NCI-H1092 (cell line): ENCODE results near the gene VAC14.
"Not testable (repeated sequence)": the region's sequence is repeated elsewhere in the genome, so short reads cannot be mapped to it uniquely, and the experiment has no call there.

Experiments
- DNase-seq: peaks from one replicate; lab custom pipeline; 2025; lab: John Stamatoyannopoulos, UW

The VAC14 gene

GRCh38 chr16:70679671-70680494 is 121.1 kb downstream of the VAC14 start:
- no peak for DNase-seq

DNA sequence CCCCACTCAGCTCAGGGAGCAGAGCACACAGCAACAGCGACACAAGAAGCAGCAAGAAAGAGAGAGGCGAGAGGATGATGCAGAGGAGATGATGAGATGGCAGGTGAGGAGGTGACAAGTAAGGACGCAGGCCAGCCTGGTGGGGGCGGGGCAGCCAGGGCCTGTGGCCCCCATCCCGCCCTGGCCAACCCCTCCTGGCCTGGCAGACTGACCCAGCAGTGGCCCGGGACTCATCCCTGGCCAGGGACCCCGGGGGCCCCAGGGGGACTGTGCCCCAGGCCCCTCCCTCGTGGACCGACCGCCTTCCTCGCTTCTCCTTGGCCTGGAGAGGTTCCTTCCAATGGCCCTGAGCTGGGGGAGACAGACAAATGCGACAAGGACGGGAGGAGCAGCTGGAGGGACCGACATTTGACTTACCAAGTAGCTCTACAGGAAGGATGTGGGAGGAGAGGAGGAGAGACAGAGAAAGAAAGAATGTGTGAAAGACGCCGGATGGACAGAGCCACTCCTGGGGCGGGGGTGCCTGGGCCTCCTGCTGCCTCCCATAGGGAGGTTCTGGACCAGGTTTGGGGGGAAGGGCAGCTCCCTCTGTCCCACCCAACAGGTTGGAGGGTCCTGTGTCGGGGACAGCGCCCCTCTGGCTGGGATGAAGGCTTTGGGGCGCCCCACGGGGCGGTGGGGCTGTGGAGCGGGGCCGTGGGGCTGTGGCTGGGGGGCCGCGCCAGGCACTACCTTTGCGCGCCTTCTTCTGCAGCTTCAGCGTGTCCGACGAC is 121.9 kb downstream of the VAC14 start:
- DNase-seq = no peak

DNA sequence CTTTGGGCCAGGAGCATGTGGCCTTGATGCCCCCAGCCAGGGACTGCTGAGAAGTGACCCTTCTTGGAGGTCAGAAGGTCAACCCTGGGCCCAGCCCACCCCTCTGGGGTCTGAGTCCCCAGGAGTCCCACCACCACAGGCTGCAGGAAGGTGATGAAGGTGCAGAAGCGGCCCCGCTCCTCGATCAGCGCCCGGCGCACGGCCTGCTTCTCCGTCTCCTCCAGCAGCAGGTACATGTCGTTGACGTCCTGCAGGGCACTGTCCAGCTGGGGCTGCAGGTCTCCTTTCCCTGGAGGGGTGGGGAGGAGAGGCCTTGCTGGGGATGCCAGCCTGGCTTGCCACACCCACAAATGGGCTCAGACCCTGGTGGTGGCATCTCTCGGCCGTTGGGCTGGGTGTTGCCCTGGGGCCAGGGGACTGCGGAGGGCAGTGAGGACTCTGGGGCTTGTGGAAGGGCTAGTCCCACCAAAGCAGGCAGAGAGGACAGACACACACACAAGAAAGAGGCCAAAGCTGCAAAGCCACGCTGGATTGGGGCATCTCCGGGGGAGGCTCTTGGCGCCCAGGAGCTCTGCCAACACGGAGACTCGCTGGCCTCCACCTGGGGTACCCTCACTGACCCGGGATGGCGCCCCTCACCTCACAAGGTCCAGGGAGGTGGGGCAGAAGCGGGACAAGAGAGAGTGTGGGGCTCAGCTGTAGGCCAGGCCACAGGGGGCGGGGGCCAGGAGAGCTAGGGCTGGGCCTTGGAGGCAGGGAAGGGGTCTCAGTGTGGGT is 122.6 kb downstream of the VAC14 start:
- DNase-seq = no peak

- no peak for DNase-seq
These were observed 123.3 kb downstream of the VAC14 start for GRCh38 chr16:70677499-70678120.

GRCh38 chr16:70676675-70677498 is 124.1 kb downstream of the VAC14 start:
- DNase-seq = no peak

- DNase-seq = no peak
These were observed 125.0 kb downstream of the VAC14 start for GRCh38 chr16:70675851-70676513.

DNA sequence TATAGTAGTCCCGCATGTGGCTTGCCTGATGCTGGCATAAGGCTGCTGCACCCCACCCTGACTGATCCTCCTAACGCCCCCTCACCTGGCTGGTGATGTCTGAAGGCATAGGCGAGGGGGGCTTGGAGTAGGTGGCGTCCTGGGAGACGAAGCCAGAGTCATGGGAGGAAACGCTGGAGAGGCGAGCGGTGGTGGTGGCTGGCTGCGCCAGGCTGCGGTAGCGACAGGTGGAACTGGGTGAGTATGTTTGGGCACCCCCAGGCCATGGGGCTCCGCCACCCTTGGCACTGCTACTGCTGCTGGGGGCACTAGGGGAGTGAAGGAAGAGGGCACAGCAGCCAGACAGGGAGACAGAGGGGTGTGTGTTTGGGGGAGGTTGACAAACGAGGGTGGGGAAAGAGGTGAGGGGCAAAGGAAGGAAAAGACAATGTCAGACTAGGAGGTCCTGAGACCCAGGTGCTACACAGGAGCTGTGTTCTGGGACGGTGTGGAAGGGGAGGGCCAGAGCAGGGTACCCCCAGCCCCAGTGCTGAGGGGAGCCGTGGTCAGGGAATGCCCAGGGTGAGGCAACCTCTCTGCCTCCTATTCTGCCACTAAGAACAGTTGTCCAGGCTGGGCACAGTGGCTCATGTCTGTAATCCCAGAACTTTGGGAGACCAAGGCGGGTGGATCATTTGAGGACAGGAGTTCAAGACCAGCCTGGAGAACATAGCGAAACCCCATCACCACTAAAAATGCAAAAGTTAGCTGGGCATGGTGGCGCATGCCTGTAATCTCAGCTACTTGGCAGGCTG is 126.5 kb downstream of the VAC14 start:
- no peak for DNase-seq

DNA sequence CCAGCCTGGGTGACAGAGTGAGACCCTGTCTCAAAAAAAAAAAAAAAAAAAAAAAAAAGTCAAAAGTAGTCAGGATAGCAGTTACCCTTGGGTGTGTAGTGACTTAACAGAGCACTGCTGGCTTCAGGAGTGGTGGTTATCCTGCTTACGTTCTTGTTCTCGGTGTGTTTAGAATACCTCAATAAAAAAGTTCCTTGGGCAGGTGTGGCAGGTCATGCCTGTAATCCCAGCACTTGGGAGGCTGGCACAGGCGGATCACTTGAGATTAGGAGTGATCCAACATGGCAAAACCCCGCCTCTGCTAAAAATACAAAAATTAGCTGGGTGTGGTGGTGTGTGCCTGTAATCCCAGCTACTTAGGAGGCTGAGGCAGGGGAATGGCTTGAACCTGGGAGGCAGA is 130.0 kb downstream of the VAC14 start:
- DNase-seq = not testable (repeated sequence)

DNA sequence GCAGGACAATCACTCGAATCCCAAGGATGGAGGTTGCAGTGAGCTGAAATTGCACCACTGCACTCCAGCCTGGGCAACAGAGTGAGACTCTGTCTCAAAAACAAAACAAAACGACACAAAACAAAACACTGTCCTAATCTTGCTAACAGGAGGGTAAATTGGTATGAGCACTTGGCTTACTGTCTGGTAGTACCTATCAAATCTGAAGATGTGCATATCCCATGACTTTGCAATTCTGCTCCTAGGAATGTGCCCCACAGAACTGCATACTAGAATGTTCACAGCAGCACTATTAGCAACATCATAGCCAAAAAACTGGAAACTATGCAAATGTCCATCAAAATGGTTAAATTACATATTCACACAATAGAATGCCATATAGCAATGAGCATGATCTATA is 130.8 kb downstream of the VAC14 start:
- no peak for DNase-seq

GRCh38 chr16:70665806-70666735 is 134.9 kb downstream of the VAC14 start:
- DNase-seq = no peak

GRCh38 chr16:70665113-70665694 is 135.8 kb downstream of the VAC14 start:
- DNase-seq = no peak

DNA sequence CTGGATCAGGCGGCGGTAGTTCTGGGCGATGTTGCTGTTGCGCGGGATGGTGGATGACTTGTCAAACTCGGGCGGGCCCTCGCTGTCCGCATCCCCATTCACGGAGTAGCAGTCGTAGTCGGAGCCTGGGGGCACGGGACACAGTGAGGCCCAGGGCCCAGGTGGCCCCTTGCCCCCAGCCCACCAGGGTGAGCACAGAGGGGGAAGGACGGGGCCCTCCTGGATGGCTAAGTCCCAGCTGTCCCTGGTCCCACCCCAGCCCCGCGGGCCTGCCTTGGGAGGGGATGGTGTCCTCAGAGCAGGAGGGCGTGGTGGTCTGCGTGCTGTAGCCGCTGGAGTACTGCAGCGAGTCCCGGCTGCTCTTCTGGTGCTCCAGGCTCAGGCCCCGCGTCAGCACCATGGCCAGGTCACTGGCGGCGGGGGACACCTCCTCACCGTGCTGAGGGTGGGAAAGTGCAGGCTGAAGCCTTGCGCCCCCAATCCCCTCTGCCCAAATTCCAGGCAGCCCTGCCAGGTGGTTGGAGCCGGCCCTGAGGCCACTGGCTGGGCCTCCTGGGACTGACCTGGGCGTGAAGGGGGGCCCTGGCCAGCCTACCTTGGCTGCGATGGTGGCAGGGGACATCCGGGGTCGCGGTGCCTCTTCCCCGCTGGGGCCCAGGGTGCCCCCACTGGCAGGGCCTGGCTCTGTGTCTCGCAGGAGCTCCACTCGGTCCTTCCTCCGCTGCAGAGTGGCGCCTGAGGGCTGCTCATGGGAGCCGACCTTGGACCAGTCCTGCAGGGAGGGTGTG is 136.4 kb downstream of the VAC14 start:
- DNase-seq = no peak

DNA sequence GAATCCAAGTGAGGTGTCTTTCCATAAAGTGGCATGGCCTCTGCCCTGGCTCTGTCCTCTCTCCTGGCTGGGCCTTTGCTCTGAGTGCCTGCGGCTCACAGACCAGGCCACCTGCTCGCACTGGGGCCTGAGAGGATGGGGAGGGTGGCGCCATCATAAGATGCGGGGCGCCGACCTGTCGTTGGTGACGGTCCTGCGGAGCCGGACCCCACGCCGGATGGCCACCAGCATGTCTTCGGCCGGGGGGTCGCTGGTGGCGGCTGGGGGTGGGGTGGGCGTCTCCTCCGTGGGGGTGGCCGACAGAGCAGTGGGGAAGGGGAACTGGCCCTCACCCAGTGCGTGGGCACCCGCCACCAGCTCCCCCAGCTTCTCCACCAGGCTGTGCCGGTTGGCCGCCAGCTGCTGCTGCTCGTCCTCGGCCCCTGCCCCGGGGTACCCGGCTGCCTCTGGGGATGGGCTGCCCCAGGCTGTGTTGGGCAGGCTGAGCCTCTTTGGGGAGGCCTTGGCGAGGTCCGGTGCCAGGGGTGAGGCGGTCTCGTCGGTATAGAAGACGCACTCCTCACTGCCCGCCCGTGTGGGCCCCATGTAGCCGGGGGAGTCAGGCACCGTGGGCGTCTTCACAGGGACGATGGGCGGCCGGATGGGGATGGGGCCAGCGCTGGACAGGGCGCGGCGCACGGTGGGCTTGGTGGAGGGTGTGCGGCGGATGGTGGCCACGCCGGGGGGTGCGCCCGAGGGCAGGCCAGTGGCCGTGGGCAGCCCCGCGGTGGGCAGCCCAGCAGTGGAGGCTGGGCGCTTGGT is 137.2 kb downstream of the VAC14 start:
- no peak for DNase-seq

GRCh38 chr16:70662991-70663523 is 137.9 kb downstream of the VAC14 start:
- no peak for DNase-seq

- no peak for DNase-seq
These were observed 138.9 kb downstream of the VAC14 start for GRCh38 chr16:70661918-70662641.

GRCh38 chr16:70661534-70661917 is 139.4 kb downstream of the VAC14 start:
- DNase-seq = no peak
